Endothelial cell of umbilical vein (primary cell): Measurements from ENCODE around the gene GRM5.

Experiments used
- EZH2 ChIP-seq: IDR thresholded peaks from 2 replicates; pipeline ENCODE4 v1.6.1; 2012; ENCODE audit warnings: borderline replicate concordance, low read depth, mild to moderate bottlenecking, moderate library complexity, low read length, inconsistent platforms; ENCODE audit not compliant: severe bottlenecking
- MYC ChIP-seq: IDR thresholded peaks from one replicate; pipeline ENCODE4 v1.6.1; 2011; ENCODE audit warnings: mild to moderate bottlenecking, low read depth, low read length
- POLR2AphosphoS5 ChIP-seq: IDR thresholded peaks from 2 replicates; pipeline ENCODE4 v1.6.1; 2012; ENCODE audit warnings: low read depth, mild to moderate bottlenecking, control low read depth, low read length, moderate library complexity; ENCODE audit not compliant: insufficient read depth

GRCh38 chr11:88555018-88555828, 510.6 kb downstream of the GRM5 start:
- TF ChIP-seq POLR2AphosphoS5: peak; percentile 83
- TF ChIP-seq MYC: no peak
- no peak for TF ChIP-seq EZH2
